GM12801 (cell line): Measurements from ENCODE around the gene AFF3.

Experiments
- TF ChIP-seq, protein P1 (sequence below): IDR thresholded peaks from one replicate; pipeline ENCODE4 v1.5.1; 2011; ENCODE audit warnings: control low read depth; ENCODE audit not compliant: insufficient read length; ENCODE audit errors: extremely low read depth

Gene AFF3

GRCh38 chr2:100018341-100019193 lies 123.8 kb downstream of the AFF3 start:
- TF ChIP-seq, protein P1, sequence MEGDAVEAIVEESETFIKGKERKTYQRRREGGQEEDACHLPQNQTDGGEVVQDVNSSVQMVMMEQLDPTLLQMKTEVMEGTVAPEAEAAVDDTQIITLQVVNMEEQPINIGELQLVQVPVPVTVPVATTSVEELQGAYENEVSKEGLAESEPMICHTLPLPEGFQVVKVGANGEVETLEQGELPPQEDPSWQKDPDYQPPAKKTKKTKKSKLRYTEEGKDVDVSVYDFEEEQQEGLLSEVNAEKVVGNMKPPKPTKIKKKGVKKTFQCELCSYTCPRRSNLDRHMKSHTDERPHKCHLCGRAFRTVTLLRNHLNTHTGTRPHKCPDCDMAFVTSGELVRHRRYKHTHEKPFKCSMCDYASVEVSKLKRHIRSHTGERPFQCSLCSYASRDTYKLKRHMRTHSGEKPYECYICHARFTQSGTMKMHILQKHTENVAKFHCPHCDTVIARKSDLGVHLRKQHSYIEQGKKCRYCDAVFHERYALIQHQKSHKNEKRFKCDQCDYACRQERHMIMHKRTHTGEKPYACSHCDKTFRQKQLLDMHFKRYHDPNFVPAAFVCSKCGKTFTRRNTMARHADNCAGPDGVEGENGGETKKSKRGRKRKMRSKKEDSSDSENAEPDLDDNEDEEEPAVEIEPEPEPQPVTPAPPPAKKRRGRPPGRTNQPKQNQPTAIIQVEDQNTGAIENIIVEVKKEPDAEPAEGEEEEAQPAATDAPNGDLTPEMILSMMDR, result no peak

DNA sequence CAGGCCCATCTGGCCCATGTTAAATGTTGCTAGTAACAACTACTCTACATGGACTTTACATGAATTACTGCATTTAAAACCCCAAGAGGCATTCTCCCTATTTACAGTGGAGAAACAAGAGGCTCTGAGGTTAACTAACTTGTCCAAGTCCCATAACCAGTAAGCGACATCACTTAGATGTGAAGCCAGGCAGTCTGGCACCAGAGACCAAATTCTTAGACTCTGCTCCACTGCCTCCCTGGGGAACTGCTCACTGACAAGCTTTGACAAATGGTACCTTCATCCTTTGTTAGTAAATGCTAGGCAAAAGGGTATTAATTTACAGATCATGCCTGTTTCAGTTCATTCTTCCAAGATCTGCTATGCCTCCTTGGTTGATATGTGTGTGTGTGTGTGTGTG lies 124.8 kb downstream of the AFF3 start:
- TF ChIP-seq, protein P1, result no peak

GRCh38 chr2:100016756-100017155 lies 125.6 kb downstream of the AFF3 start:
- TF ChIP-seq, protein P1, result no peak

DNA sequence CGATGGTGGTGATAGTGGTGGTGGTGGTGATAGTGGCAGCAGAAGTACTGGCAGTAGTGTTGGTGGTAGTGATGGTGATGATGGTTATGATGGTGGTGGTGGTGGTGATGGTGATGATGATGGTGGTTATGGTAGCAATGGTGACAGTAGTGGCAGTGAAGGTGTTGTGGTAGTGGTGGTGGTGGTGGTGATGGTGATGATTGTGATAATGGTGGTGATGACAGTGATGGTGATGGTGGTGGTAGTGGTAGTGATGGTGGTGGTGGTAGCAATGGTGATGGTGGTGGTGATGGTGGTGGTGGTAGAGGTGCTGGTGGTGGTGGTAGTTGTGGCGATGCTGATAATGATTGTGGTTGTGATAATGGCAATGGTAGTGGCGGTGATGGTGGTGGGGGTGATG lies 126.5 kb downstream of the AFF3 start:
- TF ChIP-seq, protein P1, result no peak

- TF ChIP-seq, protein P1, result no peak
Observed at GRCh38 chr2:100013892-100014677, 128.3 kb downstream of the AFF3 start.

GRCh38 chr2:100012561-100012960 lies 129.8 kb downstream of the AFF3 start:
- TF ChIP-seq, protein P1, result no peak

DNA sequence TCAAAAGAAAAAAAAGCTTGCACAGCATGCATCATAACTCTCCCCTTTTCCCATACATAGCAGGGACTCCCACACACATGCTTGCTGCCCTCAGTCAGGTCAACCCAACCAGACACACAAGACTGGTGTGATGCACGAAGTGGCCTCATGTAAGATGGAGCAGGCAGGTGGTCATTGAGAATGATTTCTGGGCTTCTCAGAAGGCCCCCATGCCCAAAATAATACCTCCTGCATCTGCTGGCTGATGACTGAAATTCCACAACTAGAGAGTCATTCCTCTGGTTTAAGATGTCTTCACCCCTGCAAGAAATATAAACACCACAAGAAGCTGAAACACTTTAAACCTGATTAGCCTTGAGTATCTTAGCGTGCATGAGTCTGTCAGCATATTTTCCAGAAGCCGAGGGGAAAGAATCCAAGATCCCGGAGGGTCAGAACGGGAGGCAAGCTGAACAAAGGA lies 131.1 kb downstream of the AFF3 start:
- TF ChIP-seq, protein P1, result no peak
